ENCODE measurements around the gene DAAM2. TPM values are rescaled to one million over a fixed set of nuclear protein-coding genes. Genes with fewer than 3 reads are reported as not detected.

Gene DAAM2
- total and polyA plus RNA-seq, 2 donors from 2014 or later, result 6.9 to 19.8 TPM

DNA sequence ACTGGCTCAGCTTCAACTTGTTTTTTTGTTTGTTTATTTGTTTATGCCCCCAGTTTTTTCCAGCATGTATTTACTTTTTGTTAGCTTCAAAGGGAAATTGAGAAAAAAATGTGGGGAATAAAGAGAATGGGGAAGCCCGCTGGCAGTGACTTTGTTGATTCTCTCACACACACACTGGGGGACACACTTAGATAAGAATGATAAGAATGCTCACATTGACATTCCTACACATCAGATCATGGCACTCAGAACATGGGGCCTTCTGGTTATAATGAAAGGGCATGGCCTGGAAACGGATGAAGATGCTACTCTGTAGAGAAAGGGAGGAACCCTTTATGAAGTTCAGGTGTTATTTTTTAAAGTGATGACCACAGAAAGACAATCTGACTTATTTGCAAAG lies 15.6 kb upstream of the DAAM2 start:
- intact Hi-C loops (cut with DNase I), result no loop called here
- no peaks in the 10 kb centered on the region for H3K9me3 ChIP-seq (ENCODE audit: control insufficient read depth in 2 of 3, insufficient read depth in 1 of 3, low read length in 3 of 3)
- TF ChIP-seq, protein P1, sequence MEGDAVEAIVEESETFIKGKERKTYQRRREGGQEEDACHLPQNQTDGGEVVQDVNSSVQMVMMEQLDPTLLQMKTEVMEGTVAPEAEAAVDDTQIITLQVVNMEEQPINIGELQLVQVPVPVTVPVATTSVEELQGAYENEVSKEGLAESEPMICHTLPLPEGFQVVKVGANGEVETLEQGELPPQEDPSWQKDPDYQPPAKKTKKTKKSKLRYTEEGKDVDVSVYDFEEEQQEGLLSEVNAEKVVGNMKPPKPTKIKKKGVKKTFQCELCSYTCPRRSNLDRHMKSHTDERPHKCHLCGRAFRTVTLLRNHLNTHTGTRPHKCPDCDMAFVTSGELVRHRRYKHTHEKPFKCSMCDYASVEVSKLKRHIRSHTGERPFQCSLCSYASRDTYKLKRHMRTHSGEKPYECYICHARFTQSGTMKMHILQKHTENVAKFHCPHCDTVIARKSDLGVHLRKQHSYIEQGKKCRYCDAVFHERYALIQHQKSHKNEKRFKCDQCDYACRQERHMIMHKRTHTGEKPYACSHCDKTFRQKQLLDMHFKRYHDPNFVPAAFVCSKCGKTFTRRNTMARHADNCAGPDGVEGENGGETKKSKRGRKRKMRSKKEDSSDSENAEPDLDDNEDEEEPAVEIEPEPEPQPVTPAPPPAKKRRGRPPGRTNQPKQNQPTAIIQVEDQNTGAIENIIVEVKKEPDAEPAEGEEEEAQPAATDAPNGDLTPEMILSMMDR (IDR thresholded peaks at IDR 0.05; ENCODE audit: borderline replicate concordance, extremely low read depth, insufficient read depth), result no peak
- no peak overlapping the region for H3K27ac ChIP-seq (ENCODE audit: low read depth in 2 of 2, low read length in 2 of 2)
- no peak overlapping the region for H3K9ac ChIP-seq (ENCODE audit: low read length in 3 of 3)
- H3K27me3 ChIP-seq (ENCODE audit: control insufficient read depth, insufficient read depth, low read length), result no peaks in the 10 kb centered on the region
- FAIRE-seq (no peak), DNase-seq (no peak)
- no peaks in the 10 kb centered on the region for H3K4me1 ChIP-seq (ENCODE audit: control insufficient read depth in 2 of 3, insufficient read depth in 2 of 3, low read depth in 1 of 3, low read length in 3 of 3)
- no peaks in the 10 kb centered on the region for H3K36me3 ChIP-seq (ENCODE audit: control insufficient read depth in 2 of 3, insufficient read depth in 3 of 3, low read length in 3 of 3)
- H3K4me3 ChIP-seq (ENCODE audit: low read length in 3 of 3), result no peak overlapping the region

DNA sequence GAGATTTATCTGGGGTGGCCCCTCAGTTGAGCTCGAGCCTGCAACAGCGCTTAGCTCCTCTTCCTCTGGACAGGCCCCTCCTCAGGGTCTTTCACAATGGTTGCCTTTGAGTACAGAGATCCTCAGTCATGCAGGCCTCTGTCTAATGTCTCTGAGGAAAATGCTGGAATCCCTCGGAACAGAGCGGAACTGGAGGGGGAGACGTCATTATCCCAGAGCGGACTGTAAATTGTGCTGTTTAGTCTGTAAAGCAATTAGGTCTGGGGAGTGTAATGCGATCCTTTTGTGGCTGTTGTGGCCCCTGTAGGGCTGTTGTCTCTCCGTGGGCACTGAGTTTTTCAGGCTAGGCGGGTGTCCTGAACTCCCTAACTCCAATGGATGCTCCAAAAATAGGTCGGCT lies 15.0 kb upstream of the DAAM2 start:
- H3K4me1 ChIP-seq (ENCODE audit: control insufficient read depth in 2 of 3, insufficient read depth in 2 of 3, low read depth in 1 of 3, low read length in 3 of 3), result no peaks in the 10 kb centered on the region
- no peak for FAIRE-seq
- H3K27ac ChIP-seq (ENCODE audit: low read depth in 2 of 2, low read length in 2 of 2), result no peak overlapping the region
- peak in 4 of 5 donors; percentile 44 to 71 (median 54) for DNase-seq
- no peak overlapping the region for H3K4me3 ChIP-seq (ENCODE audit: low read length in 3 of 3)
- H3K27me3 ChIP-seq (ENCODE audit: control insufficient read depth, insufficient read depth, low read length), result no peaks in the 10 kb centered on the region
- no peaks in the 10 kb centered on the region for H3K36me3 ChIP-seq (ENCODE audit: control insufficient read depth in 2 of 3, insufficient read depth in 3 of 3, low read length in 3 of 3)
- no peaks in the 10 kb centered on the region for H3K9me3 ChIP-seq (ENCODE audit: control insufficient read depth in 2 of 3, insufficient read depth in 1 of 3, low read length in 3 of 3)
- no peak overlapping the region for H3K9ac ChIP-seq (ENCODE audit: low read length in 3 of 3)
- TF ChIP-seq, protein P1 (IDR thresholded peaks at IDR 0.05; ENCODE audit: borderline replicate concordance, extremely low read depth, insufficient read depth), result no peak
- intact Hi-C loops (cut with DNase I), result no loop called here

DNA sequence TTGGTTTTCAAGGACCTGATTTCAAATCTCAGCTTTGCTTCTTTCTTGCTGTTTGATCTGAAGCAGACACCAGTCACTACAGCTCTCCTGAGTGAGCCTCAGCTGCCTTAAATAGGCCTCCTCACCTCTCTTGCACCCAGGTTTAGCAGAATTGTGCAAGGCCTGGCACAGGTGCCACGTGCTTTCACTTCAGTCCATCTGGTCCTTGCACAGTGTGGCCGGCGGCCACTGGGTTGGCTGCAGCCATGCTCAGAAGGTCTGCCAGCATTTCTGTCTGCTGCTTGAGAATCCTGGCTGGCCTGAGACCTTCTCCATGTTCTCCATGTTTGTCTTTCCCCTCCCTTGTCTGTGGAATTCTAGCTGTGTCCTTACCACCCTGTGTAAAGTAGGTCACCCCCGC lies 14.5 kb upstream of the DAAM2 start:
- intact Hi-C loops (cut with DNase I), result no loop called here
- no peak overlapping the region for H3K9ac ChIP-seq (ENCODE audit: low read length in 3 of 3)
- H3K4me1 ChIP-seq (ENCODE audit: control insufficient read depth in 2 of 3, insufficient read depth in 2 of 3, low read depth in 1 of 3, low read length in 3 of 3), result no peaks in the 10 kb centered on the region
- no peaks in the 10 kb centered on the region for H3K27me3 ChIP-seq (ENCODE audit: control insufficient read depth, insufficient read depth, low read length)
- FAIRE-seq (no peak), DNase-seq (no peak)
- TF ChIP-seq, protein P1 (IDR thresholded peaks at IDR 0.05; ENCODE audit: borderline replicate concordance, extremely low read depth, insufficient read depth), result no peak
- no peak overlapping the region for H3K4me3 ChIP-seq (ENCODE audit: low read length in 3 of 3)
- no peaks in the 10 kb centered on the region for H3K9me3 ChIP-seq (ENCODE audit: control insufficient read depth in 2 of 3, insufficient read depth in 1 of 3, low read length in 3 of 3)
- no peaks in the 10 kb centered on the region for H3K36me3 ChIP-seq (ENCODE audit: control insufficient read depth in 2 of 3, insufficient read depth in 3 of 3, low read length in 3 of 3)
- no peak overlapping the region for H3K27ac ChIP-seq (ENCODE audit: low read depth in 2 of 2, low read length in 2 of 2)

DNA sequence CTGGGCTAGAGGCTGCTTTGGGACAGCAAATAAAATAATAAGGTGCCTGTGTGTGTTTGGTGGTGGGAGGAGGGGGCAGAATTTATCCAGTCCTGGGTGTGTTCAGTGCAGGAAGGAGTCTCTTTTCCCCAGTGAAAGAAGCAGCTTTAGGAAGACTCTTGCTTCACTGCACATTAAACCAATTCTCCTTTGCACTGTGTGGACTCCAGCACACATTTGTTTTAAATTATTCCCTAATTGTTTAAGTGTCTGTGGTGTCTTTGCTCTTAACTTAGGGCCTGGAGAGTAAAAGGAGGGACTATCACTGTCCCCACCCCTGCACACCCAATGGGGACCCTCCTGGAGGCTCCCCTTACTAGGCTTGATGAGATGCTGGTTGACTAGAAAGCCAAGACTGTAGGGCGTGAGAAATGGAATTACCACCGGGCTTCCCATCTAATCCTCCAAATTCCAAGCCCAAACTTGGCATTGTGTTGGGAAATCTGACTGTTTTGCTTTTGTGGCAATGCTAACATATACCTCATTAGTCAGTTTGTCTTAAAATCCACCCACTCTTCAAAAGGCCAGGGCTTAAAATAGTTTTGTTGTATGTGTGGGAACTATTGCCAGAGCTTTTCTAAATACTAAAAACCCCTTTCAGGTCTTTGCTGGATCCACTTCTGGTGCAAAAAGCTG lies 13.5 kb upstream of the DAAM2 start:
- Histone ChIP-seq H3K27me3 (ENCODE audit: control insufficient read depth, insufficient read depth, low read length) (no peaks in the 10 kb centered on the region), H3K9ac (ENCODE audit: low read length in 3 of 3) (no peak overlapping the region), H3K9me3 (ENCODE audit: control insufficient read depth in 2 of 3, insufficient read depth in 1 of 3, low read length in 3 of 3) (no peaks in the 10 kb centered on the region), H3K36me3 (ENCODE audit: control insufficient read depth in 2 of 3, insufficient read depth in 3 of 3, low read length in 3 of 3) (no peaks in the 10 kb centered on the region), H3K4me1 (ENCODE audit: control insufficient read depth in 2 of 3, insufficient read depth in 2 of 3, low read depth in 1 of 3, low read length in 3 of 3) (no peaks in the 10 kb centered on the region), H3K27ac (ENCODE audit: low read depth in 2 of 2, low read length in 2 of 2) (no peak overlapping the region), H3K4me3 (ENCODE audit: low read length in 3 of 3) (no peak overlapping the region)
- DNase-seq, result no peak
- TF ChIP-seq, protein P1 (IDR thresholded peaks at IDR 0.05; ENCODE audit: borderline replicate concordance, extremely low read depth, insufficient read depth), result no peak
- no peak for FAIRE-seq
- intact Hi-C loops (cut with DNase I), result no loop called here

All from kidney (tissue), 14 donors.